K562 (cell line): ENCODE measurements around the gene MED20. TPM values are rescaled to one million over a fixed set of nuclear protein-coding genes. Genes with fewer than 3 reads are reported as not detected.

Source experiments
- BCOR ChIP-seq: fragments of 450-650 bp; IDR thresholded peaks from 2 replicates; pipeline ENCODE4 v1.6.1; 2016
- EZH2 ChIP-seq: IDR thresholded peaks from 2 replicates; pipeline ENCODE4 v1.6.1; 2012; ENCODE audit warnings: low read depth, mild to moderate bottlenecking, inconsistent platforms, low read length, borderline replicate concordance
- MCM2 ChIP-seq: fragments of 450-650 bp; IDR thresholded peaks from 2 replicates; pipeline ENCODE4 v1.6.1; 2017; ENCODE audit warnings: low read depth, mild to moderate bottlenecking
- MXD1 ChIP-seq: fragments of 250-450 bp; sonication (Bioruptor Pico); IDR thresholded peaks from 2 replicates; pipeline ENCODE4 v1.8.0; 2021; ENCODE audit warnings: borderline replicate concordance, mild to moderate bottlenecking, moderate library complexity; ENCODE audit not compliant: poor library complexity, severe bottlenecking
- NFIC ChIP-seq: fragments of 450-650 bp; IDR thresholded peaks from 2 replicates; pipeline ENCODE4 v1.6.1; 2017; ENCODE audit warnings: mild to moderate bottlenecking, inconsistent platforms
- POU5F1 ChIP-seq: fragments of 150-350 bp; IDR thresholded peaks from 2 replicates; pipeline ENCODE4 v1.6.1; 2014; ENCODE audit warnings: borderline replicate concordance, low read length, low read depth, mild to moderate bottlenecking; ENCODE audit not compliant: partially characterized antibody
- SNAPC5 ChIP-seq: fragments of 250-450 bp; sonication (Bioruptor Pico); IDR thresholded peaks from 2 replicates; pipeline ENCODE4 v1.8.0; 2021; ENCODE audit warnings: moderate library complexity, mild to moderate bottlenecking, inconsistent platforms
- SOX6 ChIP-seq: fragments of 450-650 bp; IDR thresholded peaks from 2 replicates; pipeline ENCODE4 v1.6.1; 2014; ENCODE audit warnings: mild to moderate bottlenecking
- SUPT5H ChIP-seq: fragments of 450-650 bp; IDR thresholded peaks from 2 replicates; pipeline ENCODE4 v1.6.1; 2016
- TEAD1 ChIP-seq, 2 experiments: fragments of 450-650 bp in 1 of 2; sonication (generic) in 1 of 2; formaldehyde crosslinking; IDR thresholded peaks; 2 replicates each; pipeline versions ENCODE4 v1.4.0 to v1.8.0; 2020 to 2022; ENCODE audit warnings: mild to moderate bottlenecking in 2 of 2, missing genetic modification reagents in 1 of 2
- TFAP4 ChIP-seq: sonication (generic); formaldehyde crosslinking; IDR thresholded peaks from 2 replicates; pipeline ENCODE4 v1.8.0; 2022; ENCODE audit warnings: missing genetic modification reagents, mild to moderate bottlenecking, moderate library complexity, borderline replicate concordance
- ZFP1 ChIP-seq: fragments of 450-650 bp; formaldehyde crosslinking; IDR thresholded peaks from 2 replicates; pipeline ENCODE4 v1.4.0; 2020; ENCODE audit warnings: mild to moderate bottlenecking, mixed read lengths
- ZNF121 ChIP-seq: sonication (generic); formaldehyde crosslinking; conservative IDR thresholded peaks from 2 replicates; pipeline ENCODE4 v1.8.0; 2022; ENCODE audit warnings: missing genetic modification reagents
- ZNF124 ChIP-seq: sonication (generic); formaldehyde crosslinking; IDR thresholded peaks from 2 replicates; pipeline ENCODE4 v1.8.1; 2022; ENCODE audit warnings: missing genetic modification reagents
- ZNF174 ChIP-seq: fragments of 250-450 bp; sonication (Bioruptor Pico); IDR thresholded peaks from 2 replicates; pipeline ENCODE4 v1.4.0; 2020; ENCODE audit warnings: mild to moderate bottlenecking
- ZNF217 ChIP-seq: sonication (generic); formaldehyde crosslinking; IDR thresholded peaks from 2 replicates; pipeline ENCODE4 v1.8.0; 2022; ENCODE audit warnings: mild to moderate bottlenecking, missing genetic modification reagents
- ZNF436 ChIP-seq: fragments of 250-450, 450-650 bp; sonication (Bioruptor Pico); formaldehyde crosslinking; IDR thresholded peaks from 2 replicates; pipeline ENCODE4 v1.7.0; 2020; ENCODE audit warnings: mild to moderate bottlenecking
- ZNF668 ChIP-seq: fragments of 250-450 bp; sonication (Bioruptor Pico); IDR thresholded peaks from 2 replicates; pipeline ENCODE4 v1.8.0; 2022; ENCODE audit warnings: mild to moderate bottlenecking, inconsistent platforms
- ZNF740 ChIP-seq, 3 experiments: fragments of 200-800 bp in 1 of 3; sonication (Bioruptor generic) in 1 of 3; sonication (generic) in 1 of 3; formaldehyde crosslinking in 1 of 3; IDR thresholded peaks; 2 replicates each; pipeline versions ENCODE4 v1.6.1 to v1.8.0; 2016 to 2022; ENCODE audit warnings: mild to moderate bottlenecking in 2 of 3, missing compliant biosample characterization in 2 of 3, missing genetic modification characterization in 2 of 3, missing genetic modification reagents in 1 of 3
- ZNF79 ChIP-seq: fragments of 250-450 bp; sonication (Bioruptor Pico); IDR thresholded peaks from 2 replicates; pipeline ENCODE4 v1.4.0; 2020; ENCODE audit warnings: low read depth, mild to moderate bottlenecking, moderate library complexity
- ZNF830 ChIP-seq: fragments of 250-450 bp; sonication (Bioruptor Pico); IDR thresholded peaks from 2 replicates; pipeline ENCODE4 v1.5.0; 2021; ENCODE audit warnings: mild to moderate bottlenecking
- polyA plus RNA-seq, 8 experiments: library from polyadenylated mRNA; depleted of rRNA in 4 of 8; stranded (reverse) in 5 of 8; unstranded in 3 of 8; fragments of >200 nt; fragmentation: Nextera tagmentation in 2 of 8; fragmentation: Illumina TruSeq in 1 of 8; extraction: Ambion mirVana in 2 of 8; extraction: Trizol in 1 of 8; gene quantifications; 2 replicates each; pipeline versions ENCODE4 v1.2.1 to v1.2.3, GENCODE V29; 2011 to 2014; ENCODE audit warnings: inconsistent platforms in 1 of 8, missing spikeins in 1 of 8
- total RNA-seq, 7 experiments: library from RNA; depleted of rRNA in 6 of 7; stranded (reverse); fragments of >200 nt in 6 of 7; fragmentation: Illumina TruSeq in 2 of 7; extraction: Trizol in 2 of 7; gene quantifications; 2 replicates each; pipeline versions ENCODE4 v1.2.1 to v1.2.3, GENCODE V29; 2011 to 2021; ENCODE audit warnings: low replicate concordance in 1 of 7
- TF ChIP-seq, protein P1 (sequence below): fragments of 450-650 bp; formaldehyde crosslinking; conservative IDR thresholded peaks from 2 replicates; pipeline ENCODE4 v1.4.0; 2022; ENCODE audit warnings: mild to moderate bottlenecking, missing genetic modification characterization
- TF ChIP-seq, protein P2 (sequence below): fragments of 450-650 bp; IDR thresholded peaks from 2 replicates; pipeline ENCODE4 v1.7.0; 2016; ENCODE audit warnings: borderline replicate concordance

Gene MED20
- total and polyA plus RNA-seq, 9 of the 15 experiments (the other 6 are each of a cell fraction or from before 2014, with no cell fraction given), result 27.3 to 80.9 (median 46.0) TPM

DNA sequence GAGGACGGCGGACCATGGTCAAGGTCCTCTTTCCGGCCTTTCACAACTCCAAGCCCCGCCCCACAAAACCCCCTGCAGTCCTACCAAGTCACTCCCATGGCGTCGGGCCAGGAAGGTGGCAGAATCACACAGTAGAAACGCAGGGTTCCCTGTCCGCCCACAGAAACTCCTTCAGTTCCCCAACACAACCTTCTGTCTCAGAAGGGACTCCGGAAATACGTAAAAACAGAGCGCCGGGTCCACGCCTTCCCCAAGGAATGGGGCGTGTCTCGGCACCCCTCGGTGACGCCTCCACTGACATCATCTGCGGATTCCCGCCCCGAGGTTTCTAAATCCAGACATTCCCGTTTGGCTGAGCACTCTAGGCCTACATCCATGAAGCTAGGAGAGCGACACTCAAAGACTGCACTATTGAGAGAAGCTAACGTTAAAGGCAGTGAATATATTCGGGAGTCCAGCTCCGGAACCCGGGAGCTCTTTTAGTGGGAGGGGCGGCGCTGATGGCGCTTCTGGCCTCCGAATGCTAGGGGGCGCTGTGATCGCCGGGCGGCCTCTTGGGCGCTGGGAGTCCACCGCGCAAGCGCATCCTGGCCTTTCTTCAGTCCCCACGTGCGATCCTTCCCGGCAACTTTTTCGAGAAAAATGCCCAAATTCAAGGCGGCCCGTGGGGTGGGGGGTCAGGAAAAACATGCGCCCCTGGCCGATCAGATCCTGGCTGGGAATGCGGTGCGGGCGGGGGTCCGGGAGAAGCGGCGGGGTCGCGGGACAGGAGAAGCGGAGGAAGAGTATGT is at the start of gene MED20, which contains the start of gene BYSL (continued):
- TF ChIP-seq ZNF668 (CRISPR knock-in tag) (no peak), TEAD1 (CRISPR knock-in tag; IDR thresholded peaks at IDR 0.05) (peak; percentile 76 to 93), ZNF174 (CRISPR knock-in tag) (no peak), ZNF124 (CRISPR knock-in tag) (no peak), NFIC (peak; percentile 96), ZNF740 (CRISPR knock-in tag; IDR thresholded peaks at IDR 0.05) (peak; percentile 72), ZNF740 (tag; IDR thresholded peaks at IDR 0.05) (peak in 1 of 2 experiments; percentile 11; a peak in 1 of 4 replicates), TFAP4 (CRISPR knock-in tag) (peak; percentile 75), ZFP1 (no peak), ZNF121 (CRISPR knock-in tag) (no peak), SUPT5H (peak; percentile 78), EZH2 (no peak), ZNF217 (CRISPR knock-in tag) (no peak), POU5F1 (peak; percentile 16), BCOR (0 out of 2 replicates have a peak, but pooled peaks have one; percentile 39), ZNF79 (CRISPR knock-in tag) (no peak), MCM2 (no peak), SOX6 (no peak), SNAPC5 (no peak), ZNF830 (CRISPR knock-in tag) (no peak), MXD1 (CRISPR knock-in tag) (peak; percentile 97), ZNF436 (CRISPR knock-in tag) (no peak; the same call in 1 of the 2 replicates)
- TF ChIP-seq, protein P1, sequence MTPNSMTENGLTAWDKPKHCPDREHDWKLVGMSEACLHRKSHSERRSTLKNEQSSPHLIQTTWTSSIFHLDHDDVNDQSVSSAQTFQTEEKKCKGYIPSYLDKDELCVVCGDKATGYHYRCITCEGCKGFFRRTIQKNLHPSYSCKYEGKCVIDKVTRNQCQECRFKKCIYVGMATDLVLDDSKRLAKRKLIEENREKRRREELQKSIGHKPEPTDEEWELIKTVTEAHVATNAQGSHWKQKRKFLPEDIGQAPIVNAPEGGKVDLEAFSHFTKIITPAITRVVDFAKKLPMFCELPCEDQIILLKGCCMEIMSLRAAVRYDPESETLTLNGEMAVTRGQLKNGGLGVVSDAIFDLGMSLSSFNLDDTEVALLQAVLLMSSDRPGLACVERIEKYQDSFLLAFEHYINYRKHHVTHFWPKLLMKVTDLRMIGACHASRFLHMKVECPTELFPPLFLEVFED (CRISPR knock-in tag), result 0 out of 2 replicates have a peak, but pooled peaks have one; percentile 58
- TF ChIP-seq, protein P2, sequence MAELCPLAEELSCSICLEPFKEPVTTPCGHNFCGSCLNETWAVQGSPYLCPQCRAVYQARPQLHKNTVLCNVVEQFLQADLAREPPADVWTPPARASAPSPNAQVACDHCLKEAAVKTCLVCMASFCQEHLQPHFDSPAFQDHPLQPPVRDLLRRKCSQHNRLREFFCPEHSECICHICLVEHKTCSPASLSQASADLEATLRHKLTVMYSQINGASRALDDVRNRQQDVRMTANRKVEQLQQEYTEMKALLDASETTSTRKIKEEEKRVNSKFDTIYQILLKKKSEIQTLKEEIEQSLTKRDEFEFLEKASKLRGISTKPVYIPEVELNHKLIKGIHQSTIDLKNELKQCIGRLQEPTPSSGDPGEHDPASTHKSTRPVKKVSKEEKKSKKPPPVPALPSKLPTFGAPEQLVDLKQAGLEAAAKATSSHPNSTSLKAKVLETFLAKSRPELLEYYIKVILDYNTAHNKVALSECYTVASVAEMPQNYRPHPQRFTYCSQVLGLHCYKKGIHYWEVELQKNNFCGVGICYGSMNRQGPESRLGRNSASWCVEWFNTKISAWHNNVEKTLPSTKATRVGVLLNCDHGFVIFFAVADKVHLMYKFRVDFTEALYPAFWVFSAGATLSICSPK, result no peak
